GM19372 (cell line): ENCODE results near the gene SINHCAF.

Source experiments
- ATAC-seq: cut with Tn5 transposase; IDR thresholded peaks from one replicate; pipeline ENCODE4 v1.9.1; 2021; ENCODE audit warnings: mild to moderate bottlenecking, low read depth, moderate library complexity; ENCODE audit not compliant: unreplicated experiment

Gene SINHCAF

GRCh38 chr12:31339831-31340622 is 14.1 kb upstream of the SINHCAF start:
- ATAC-seq, result no peak

GRCh38 chr12:31337952-31338351 is 12.0 kb upstream of the SINHCAF start:
- ATAC-seq, result no peak

GRCh38 chr12:31331242-31331641 is 5.3 kb upstream of the SINHCAF start:
- ATAC-seq, result no peak

- no peak for ATAC-seq
Observed at GRCh38 chr12:31326736-31327659, 1.0 kb upstream of the SINHCAF start.

- ATAC-seq, result peak; percentile 2
Observed at GRCh38 chr12:31325524-31325875, 450 bp downstream of the SINHCAF start.

GRCh38 chr12:31324845-31325523 is 966 bp downstream of the SINHCAF start:
- ATAC-seq, result peak; percentile 15

GRCh38 chr12:31324116-31324844 is 1.7 kb downstream of the SINHCAF start:
- peak; percentile 27 for ATAC-seq

- ATAC-seq, result peak; percentile 15
Observed at GRCh38 chr12:31323391-31324115, 2.4 kb downstream of the SINHCAF start.

GRCh38 chr12:31322801-31323207 is 3.1 kb downstream of the SINHCAF start:
- ATAC-seq, result no peak

GRCh38 chr12:31321897-31322228 is 4.1 kb downstream of the SINHCAF start:
- no peak for ATAC-seq

GRCh38 chr12:31321186-31321896 is 4.6 kb downstream of the SINHCAF start:
- no peak for ATAC-seq

GRCh38 chr12:31318657-31319269 is 7.2 kb downstream of the SINHCAF start:
- no peak for ATAC-seq

GRCh38 chr12:31317471-31318395 is 8.2 kb downstream of the SINHCAF start:
- ATAC-seq, result no peak

GRCh38 chr12:31316891-31317290 is 9.1 kb downstream of the SINHCAF start:
- ATAC-seq, result no peak

GRCh38 chr12:31315784-31316465 is 10.0 kb downstream of the SINHCAF start:
- no peak for ATAC-seq

- ATAC-seq, result no peak
Observed at GRCh38 chr12:31315044-31315715, 10.8 kb downstream of the SINHCAF start.

GRCh38 chr12:31312431-31312830 is 13.5 kb downstream of the SINHCAF start:
- no peak for ATAC-seq
